BE2C (cell line): ENCODE measurements around the gene INPP4B.

Experiments used
- DNase-seq: peaks from one replicate; pipeline ENCODE4 v3.0.0-alpha.2; 2020
- H3K27me3 ChIP-seq: fragments of 250-450 bp; sonication (Bioruptor Pico); 2 replicates; pipeline ENCODE4 v1.5.1; 2020; ENCODE audit warnings: mild to moderate bottlenecking
- H3K36me3 ChIP-seq: fragments of 250-450 bp; sonication (Bioruptor Pico); 2 replicates; pipeline ENCODE4 v1.5.1; 2020; ENCODE audit warnings: mild to moderate bottlenecking
- H3K4me1 ChIP-seq: fragments of 250-450 bp; sonication (Bioruptor Pico); 2 replicates; pipeline ENCODE4 v1.5.1; 2020
- H3K4me3 ChIP-seq: 2 replicates; pipeline ENCODE4 v1.5.1; 2011; ENCODE audit warnings: low read depth, low read length
- H3K9me3 ChIP-seq: fragments of 250-450 bp; sonication (Bioruptor Pico); 2 replicates; pipeline ENCODE4 v1.5.1; 2020
- TF ChIP-seq, protein P1 (sequence below): IDR thresholded peaks from 2 replicates; pipeline ENCODE4 v1.5.1; 2012; ENCODE audit warnings: mild to moderate bottlenecking, low read depth, low read length

INPP4B gene

DNA sequence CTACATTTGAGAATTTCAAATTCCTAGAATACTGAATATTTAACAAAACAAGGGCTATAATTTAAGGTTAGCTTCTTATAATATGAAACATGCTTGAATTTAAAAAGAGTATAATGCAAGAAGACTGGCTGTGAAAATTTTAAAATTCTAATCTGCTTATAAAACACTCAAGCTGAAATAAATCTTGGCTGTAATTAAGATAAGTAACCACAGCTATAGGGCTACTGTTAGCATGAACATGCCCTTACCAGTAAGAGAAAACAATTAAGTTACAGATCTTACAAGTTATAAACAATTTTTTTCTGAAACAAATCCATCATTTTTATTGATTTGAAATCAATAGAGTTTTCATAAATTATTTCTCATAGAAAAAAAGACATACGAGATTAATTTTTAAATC, 148.2 kb downstream of the INPP4B start:
- H3K4me1 ChIP-seq, result no peaks in the 10 kb centered on the region
- no peaks in the 10 kb centered on the region for H3K9me3 ChIP-seq
- H3K27me3 ChIP-seq, result no peaks in the 10 kb centered on the region
- no peak for DNase-seq
- no peak overlapping the region for H3K4me3 ChIP-seq
- TF ChIP-seq, protein P1, sequence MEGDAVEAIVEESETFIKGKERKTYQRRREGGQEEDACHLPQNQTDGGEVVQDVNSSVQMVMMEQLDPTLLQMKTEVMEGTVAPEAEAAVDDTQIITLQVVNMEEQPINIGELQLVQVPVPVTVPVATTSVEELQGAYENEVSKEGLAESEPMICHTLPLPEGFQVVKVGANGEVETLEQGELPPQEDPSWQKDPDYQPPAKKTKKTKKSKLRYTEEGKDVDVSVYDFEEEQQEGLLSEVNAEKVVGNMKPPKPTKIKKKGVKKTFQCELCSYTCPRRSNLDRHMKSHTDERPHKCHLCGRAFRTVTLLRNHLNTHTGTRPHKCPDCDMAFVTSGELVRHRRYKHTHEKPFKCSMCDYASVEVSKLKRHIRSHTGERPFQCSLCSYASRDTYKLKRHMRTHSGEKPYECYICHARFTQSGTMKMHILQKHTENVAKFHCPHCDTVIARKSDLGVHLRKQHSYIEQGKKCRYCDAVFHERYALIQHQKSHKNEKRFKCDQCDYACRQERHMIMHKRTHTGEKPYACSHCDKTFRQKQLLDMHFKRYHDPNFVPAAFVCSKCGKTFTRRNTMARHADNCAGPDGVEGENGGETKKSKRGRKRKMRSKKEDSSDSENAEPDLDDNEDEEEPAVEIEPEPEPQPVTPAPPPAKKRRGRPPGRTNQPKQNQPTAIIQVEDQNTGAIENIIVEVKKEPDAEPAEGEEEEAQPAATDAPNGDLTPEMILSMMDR, result no peak
- no peaks in the 10 kb centered on the region for H3K36me3 ChIP-seq

DNA sequence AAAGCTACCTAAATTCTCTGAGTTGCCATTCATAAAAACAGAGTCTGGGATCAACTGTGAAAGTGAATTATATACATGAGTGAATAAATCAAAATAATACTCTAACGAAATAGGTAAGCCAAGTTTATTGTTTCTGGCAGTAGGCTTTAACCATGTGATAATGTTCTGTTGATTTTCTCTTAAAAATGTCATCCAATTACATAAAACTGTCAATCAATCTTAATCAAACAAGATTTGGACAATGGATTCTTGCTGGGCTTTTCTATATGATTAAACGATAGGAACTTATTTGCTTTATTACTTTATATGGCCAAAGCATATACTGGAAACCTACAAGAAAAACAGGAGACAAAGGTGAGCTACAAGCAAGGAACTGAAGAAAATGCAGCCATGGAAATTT, 148.8 kb downstream of the INPP4B start:
- Histone ChIP-seq H3K36me3 (no peaks in the 10 kb centered on the region), H3K4me1 (no peaks in the 10 kb centered on the region), H3K27me3 (no peaks in the 10 kb centered on the region), H3K4me3 (no peak overlapping the region), H3K9me3 (no peaks in the 10 kb centered on the region)
- TF ChIP-seq, protein P1, result no peak
- no peak for DNase-seq

DNA sequence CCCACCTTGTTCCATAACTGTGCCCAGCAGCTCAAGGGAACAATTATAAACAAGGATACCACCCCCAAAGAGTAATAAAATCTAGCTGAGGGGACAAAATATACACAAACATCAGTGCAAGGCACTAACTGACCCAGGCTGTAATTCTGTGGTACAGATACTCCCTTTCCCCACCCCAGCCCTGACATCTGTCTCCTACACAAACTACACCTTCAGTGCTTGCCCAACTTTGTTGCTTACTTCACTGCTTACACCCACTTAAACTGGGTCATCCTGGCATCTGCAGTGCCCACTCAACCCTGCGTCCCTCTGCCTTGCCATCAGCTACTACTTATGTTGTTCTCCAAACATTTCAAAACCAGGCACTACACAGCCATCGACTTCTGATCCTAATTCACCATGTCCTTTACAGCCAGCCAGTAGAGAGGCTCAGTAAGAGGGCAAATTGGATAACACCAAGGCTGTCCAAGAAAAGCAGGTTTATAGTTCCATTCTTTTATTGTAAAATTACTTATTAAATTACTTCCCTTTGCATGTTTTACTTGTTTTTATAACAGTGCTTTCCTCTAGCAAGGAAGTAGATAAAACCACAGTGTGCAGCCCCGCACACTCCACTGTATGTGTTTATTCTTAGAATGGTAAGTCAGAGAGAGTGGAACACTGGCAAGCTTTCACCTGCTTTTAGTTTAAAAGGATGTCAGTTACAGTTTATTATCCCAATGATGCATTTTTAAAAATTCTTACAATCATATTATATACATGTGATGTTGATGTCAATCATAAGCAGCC, 149.6 kb downstream of the INPP4B start:
- H3K9me3 ChIP-seq, result no peaks in the 10 kb centered on the region
- no peaks in the 10 kb centered on the region for H3K27me3 ChIP-seq
- no peak overlapping the region for H3K4me3 ChIP-seq
- TF ChIP-seq, protein P1, result no peak
- DNase-seq, result no peak
- H3K4me1 ChIP-seq, result no peaks in the 10 kb centered on the region
- no peaks in the 10 kb centered on the region for H3K36me3 ChIP-seq

DNA sequence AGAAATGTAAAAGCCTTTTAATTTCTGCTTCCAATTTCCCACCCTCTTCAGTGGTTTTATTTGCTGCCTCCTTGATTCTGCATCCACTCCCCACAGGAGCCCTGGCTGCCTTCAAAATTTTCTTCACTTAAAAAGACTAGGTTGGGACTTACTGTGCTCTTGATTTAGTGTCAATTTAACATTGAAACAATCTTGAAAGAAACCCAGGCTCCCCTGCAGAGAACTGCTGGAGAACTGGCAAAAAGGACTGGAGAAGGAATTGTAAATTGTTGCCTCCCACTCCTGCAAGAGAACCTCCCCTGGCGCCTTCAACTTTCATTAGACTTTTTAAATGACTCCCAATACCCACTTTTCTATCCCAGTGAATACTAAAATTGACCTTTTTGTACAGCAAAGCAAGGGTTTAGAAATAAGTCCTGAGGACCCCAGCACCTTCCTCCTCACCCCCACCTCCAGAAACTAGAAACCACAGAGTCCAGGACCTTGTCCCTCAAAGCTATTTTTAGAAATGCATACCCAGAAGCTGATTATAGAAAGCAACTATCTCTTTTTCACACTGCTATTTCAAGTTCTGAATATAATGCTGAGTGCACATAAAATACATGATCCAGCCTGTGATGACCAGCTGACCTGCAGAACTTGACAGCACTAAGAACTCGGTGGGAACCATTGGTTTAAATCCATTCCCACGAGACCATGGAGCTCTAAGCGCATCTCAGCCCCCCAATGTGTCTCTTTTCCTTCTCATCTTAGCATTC, 155.5 kb downstream of the INPP4B start:
- H3K9me3 ChIP-seq, result no peaks in the 10 kb centered on the region
- no peak overlapping the region for H3K4me3 ChIP-seq
- TF ChIP-seq, protein P1, result no peak
- no peaks in the 10 kb centered on the region for H3K4me1 ChIP-seq
- no peaks in the 10 kb centered on the region for H3K36me3 ChIP-seq
- no peak for DNase-seq
- no peaks in the 10 kb centered on the region for H3K27me3 ChIP-seq

DNA sequence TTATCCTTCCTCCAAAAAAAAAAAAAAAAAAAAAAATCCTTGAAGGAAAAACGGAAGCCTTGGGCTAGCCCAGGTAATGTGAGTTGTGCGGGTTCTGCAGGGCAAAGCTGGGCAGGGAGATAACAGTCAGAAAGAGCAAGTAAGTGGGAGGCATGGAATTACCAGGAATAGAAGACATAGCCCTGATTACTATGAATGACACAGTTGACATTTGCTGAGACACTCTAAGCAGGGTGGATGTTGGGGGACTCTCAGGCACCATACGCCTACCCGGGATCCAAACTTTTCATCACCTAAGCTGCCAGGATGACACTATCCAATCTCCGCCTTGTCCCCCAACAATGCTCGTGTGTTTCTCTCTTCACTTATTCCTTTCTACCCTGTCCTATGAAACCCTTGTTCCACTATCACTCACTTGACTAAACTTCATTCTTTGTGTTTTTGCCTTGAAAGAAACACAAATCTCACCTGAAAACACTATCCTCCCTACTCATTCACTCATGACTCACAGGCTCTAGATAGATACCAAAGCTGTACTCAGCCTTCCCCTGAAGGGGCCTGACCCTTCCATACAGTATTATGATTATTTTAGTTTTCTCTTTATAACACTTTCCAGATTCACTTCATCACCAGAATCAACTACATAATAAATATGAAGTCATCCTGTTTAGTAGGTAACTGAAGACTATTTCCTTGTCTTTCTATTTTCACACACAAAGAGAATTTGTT, 158.4 kb downstream of the INPP4B start:
- TF ChIP-seq, protein P1, result no peak
- Histone ChIP-seq H3K36me3 (no peaks in the 10 kb centered on the region), H3K27me3 (no peaks in the 10 kb centered on the region), H3K9me3 (no peaks in the 10 kb centered on the region), H3K4me3 (no peak overlapping the region), H3K4me1 (no peaks in the 10 kb centered on the region)
- DNase-seq, result no peak
